DOHH2 (cell line): Measurements from ENCODE around the gene CNGA3.
"Not testable (repeated sequence)": the region's sequence is repeated elsewhere in the genome, so short reads cannot be mapped to it uniquely, and the experiment has no call there.

Experiments
- H3F3A ChIP-seq: fragments of 200-600 bp; sonication (generic), shearing (Covaris generic); 2 replicates; pipeline ENCODE4 v1.6.0; 2016; ENCODE audit warnings: antibody characterized with exemption, mild to moderate bottlenecking; ENCODE audit not compliant: control insufficient read depth, insufficient read depth
- H3K27ac ChIP-seq: fragments of 200-600 bp; sonication (generic); 2 replicates; pipeline ENCODE4 v1.5.1; 2014; ENCODE audit warnings: low read depth, mild to moderate bottlenecking, low read length, moderate library complexity
- H3K27me3 ChIP-seq: fragments of 200-600 bp; sonication (generic); 2 replicates; pipeline ENCODE4 v1.6.1; 2014; ENCODE audit warnings: mild to moderate bottlenecking, low read length, mixed read lengths; ENCODE audit not compliant: control insufficient read depth
- H3K36me3 ChIP-seq: fragments of 200-600 bp; sonication (generic); 2 replicates; pipeline ENCODE4 v1.6.1; 2014; ENCODE audit warnings: mild to moderate bottlenecking, low read length, moderate library complexity, mixed read lengths; ENCODE audit not compliant: control insufficient read depth
- H3K4me1 ChIP-seq: fragments of 200-600 bp; sonication (generic); 2 replicates; pipeline ENCODE4 v1.6.1; 2014; ENCODE audit warnings: mild to moderate bottlenecking, low read length, mixed read lengths; ENCODE audit not compliant: control insufficient read depth
- H3K4me2 ChIP-seq: fragments of 200-600 bp; sonication (generic); 2 replicates; pipeline ENCODE4 v1.6.0; 2014; ENCODE audit warnings: mild to moderate bottlenecking, low read length, moderate library complexity
- H3K4me3 ChIP-seq: fragments of 200-600 bp; sonication (generic); 2 replicates; pipeline ENCODE4 v1.5.1; 2014; ENCODE audit warnings: mild to moderate bottlenecking, low read length, mixed read lengths
- H3K79me2 ChIP-seq: fragments of 200-600 bp; sonication (generic); 2 replicates; pipeline ENCODE4 v1.6.1; 2014; ENCODE audit warnings: mild to moderate bottlenecking, low read length, mixed read lengths; ENCODE audit not compliant: control insufficient read depth
- H3K9me2 ChIP-seq: fragments of 200-600 bp; sonication (generic); replicated peaks from 2 replicates; pipeline ENCODE4 v1.6.1; 2014; ENCODE audit warnings: mild to moderate bottlenecking, low read length, mixed read lengths; ENCODE audit not compliant: control insufficient read depth
- H3K9me3 ChIP-seq: fragments of 200-600 bp; sonication (generic); 2 replicates; pipeline ENCODE4 v1.6.1; 2014; ENCODE audit warnings: antibody characterized with exemption, low read length, mixed read lengths; ENCODE audit not compliant: control insufficient read depth, insufficient read depth
- H4K20me1 ChIP-seq: fragments of 200-600 bp; sonication (generic); 2 replicates; pipeline ENCODE4 v1.6.0; 2014; ENCODE audit warnings: low read depth, mild to moderate bottlenecking, antibody characterized with exemption, low read length, moderate library complexity; ENCODE audit not compliant: control insufficient read depth, insufficient read depth
- CTCF ChIP-seq: fragments of 200-600 bp; sonication (generic); IDR thresholded peaks from one replicate; pipeline ENCODE4 v1.5.1; 2014; ENCODE audit warnings: antibody characterized with exemption, mild to moderate bottlenecking, low read depth, low read length; ENCODE audit not compliant: poor library complexity, severe bottlenecking
- EZH2phosphoT487 ChIP-seq: fragments of 200-600 bp; sonication (generic); IDR thresholded peaks from 2 replicates; pipeline ENCODE4 v1.6.1; 2017; ENCODE audit warnings: borderline replicate concordance, mild to moderate bottlenecking, antibody characterized with exemption, low read length, moderate library complexity, mixed read lengths

The CNGA3 gene

GRCh38 chr2:98314251-98314650 is 32.0 kb upstream of the CNGA3 start:
- TF ChIP-seq CTCF (no peak), EZH2phosphoT487 (no peak)
- H3K9me3 ChIP-seq: no peaks in the 10 kb centered on the region
- no peaks in the 10 kb centered on the region for H3K4me1 ChIP-seq
- H3K27me3 ChIP-seq: 0 out of 2 replicates have a peak, but pooled peaks cover 3% of the 10 kb centered on the region
- no peaks in the 10 kb centered on the region for H3K36me3 ChIP-seq
- no peaks in the 10 kb centered on the region for H3K79me2 ChIP-seq
- H3K27ac ChIP-seq: no peak overlapping the region
- no peak overlapping the region for H3K4me3 ChIP-seq
- H3K4me2 ChIP-seq: no peak overlapping the region
- no peaks in the 10 kb centered on the region for H3F3A ChIP-seq
- H4K20me1 ChIP-seq: no peaks in the 10 kb centered on the region
- no peaks in the 10 kb centered on the region for H3K9me2 ChIP-seq

GRCh38 chr2:98315957-98316356 is 30.3 kb upstream of the CNGA3 start:
- no peaks in the 10 kb centered on the region for H3F3A ChIP-seq
- H3K36me3 ChIP-seq: no peaks in the 10 kb centered on the region
- H3K27ac ChIP-seq: no peak overlapping the region
- H3K79me2 ChIP-seq: no peaks in the 10 kb centered on the region
- H3K4me1 ChIP-seq: no peaks in the 10 kb centered on the region
- peaks cover 9% of the 10 kb centered on the region for H3K9me3 ChIP-seq
- H3K4me2 ChIP-seq: no peak overlapping the region
- H3K27me3 ChIP-seq: 0 out of 2 replicates have a peak, but pooled peaks cover 1% of the 10 kb centered on the region
- TF ChIP-seq EZH2phosphoT487: no peak
- no peak for TF ChIP-seq CTCF
- H3K4me3 ChIP-seq: no peak overlapping the region
- H4K20me1 ChIP-seq: no peaks in the 10 kb centered on the region
- no peaks in the 10 kb centered on the region for H3K9me2 ChIP-seq

- no peaks in the 10 kb centered on the region for H3F3A ChIP-seq
- TF ChIP-seq EZH2phosphoT487 (no peak), CTCF (no peak)
- H3K27ac ChIP-seq: no peak overlapping the region
- H4K20me1 ChIP-seq: no peaks in the 10 kb centered on the region
- H3K4me3 ChIP-seq: no peak overlapping the region
- H3K27me3 ChIP-seq: no peaks in the 10 kb centered on the region
- H3K9me2 ChIP-seq: no peaks in the 10 kb centered on the region
- no peak overlapping the region for H3K4me2 ChIP-seq
- H3K4me1 ChIP-seq: no peaks in the 10 kb centered on the region
- peaks cover 16% of the 10 kb centered on the region for H3K9me3 ChIP-seq
- no peaks in the 10 kb centered on the region for H3K36me3 ChIP-seq
- no peaks in the 10 kb centered on the region for H3K79me2 ChIP-seq
Observed at GRCh38 chr2:98317214-98317613, 29.0 kb upstream of the CNGA3 start.

GRCh38 chr2:98320171-98320570 is 26.1 kb upstream of the CNGA3 start:
- H3K27me3 ChIP-seq, H3K9me2 ChIP-seq, H3K4me2 ChIP-seq, H3K27ac ChIP-seq, H3K79me2 ChIP-seq, H4K20me1 ChIP-seq, H3K4me3 ChIP-seq, H3F3A ChIP-seq, H3K36me3 ChIP-seq, H3K4me1 ChIP-seq: not testable (repeated sequence)
- peaks cover 16% of the 10 kb centered on the region for H3K9me3 ChIP-seq
